H9 (cell line): ENCODE data around the gene CAMKK1. TPM values are rescaled to one million over a fixed set of nuclear protein-coding genes. Genes with fewer than 3 reads are reported as not detected.

Experiments
- DNase-seq: peaks from one replicate; pipeline ENCODE4 v3.0.0-alpha.2; 2017
- H2AFZ ChIP-seq: one replicate; pipeline ENCODE4 v1.6.1; 2013; ENCODE audit warnings: mild to moderate bottlenecking, low read length, control low read depth, moderate library complexity
- H2AK5ac ChIP-seq: 2 replicates; pipeline ENCODE4 v1.6.1; 2013; ENCODE audit warnings: low read length, control low read depth, mixed read lengths; ENCODE audit not compliant: insufficient read length
- H2BK120ac ChIP-seq: one replicate; pipeline ENCODE4 v1.6.1; 2013; ENCODE audit warnings: low read depth, mild to moderate bottlenecking, low read length, control low read depth, inconsistent platforms; ENCODE audit not compliant: poor library complexity, severe bottlenecking
- H2BK12ac ChIP-seq: 2 replicates; pipeline ENCODE4 v1.6.1; 2013; ENCODE audit warnings: low read length, control low read depth, mixed read lengths, low read depth; ENCODE audit not compliant: insufficient read length
- H2BK15ac ChIP-seq: 2 replicates; pipeline ENCODE4 v1.6.1; 2013; ENCODE audit warnings: low read depth, low read length, control low read depth
- H2BK20ac ChIP-seq: one replicate; pipeline ENCODE4 v1.6.1; 2013; ENCODE audit warnings: low read depth, mild to moderate bottlenecking, low read length, control low read depth, inconsistent platforms; ENCODE audit not compliant: poor library complexity, severe bottlenecking
- H2BK5ac ChIP-seq: 2 replicates; pipeline ENCODE4 v1.6.1; 2013; ENCODE audit warnings: low read length, control low read depth, mixed read lengths; ENCODE audit not compliant: insufficient read length
- H3K14ac ChIP-seq: 2 replicates; pipeline ENCODE4 v1.6.1; 2013; ENCODE audit warnings: low read length, control low read depth; ENCODE audit not compliant: insufficient read depth
- H3K18ac ChIP-seq: 2 replicates; pipeline ENCODE4 v1.6.1; 2013; ENCODE audit warnings: low read depth, mild to moderate bottlenecking, mixed read lengths, low read length, control low read depth; ENCODE audit not compliant: insufficient read length
- H3K23ac ChIP-seq: 2 replicates; pipeline ENCODE4 v1.6.1; 2013; ENCODE audit warnings: low read length, control low read depth, mixed read lengths, low read depth; ENCODE audit not compliant: insufficient read length
- H3K23me2 ChIP-seq: 2 replicates; pipeline ENCODE4 v1.6.1; 2013; ENCODE audit warnings: low read depth, mild to moderate bottlenecking, mixed read lengths, low read length, control low read depth; ENCODE audit not compliant: insufficient read length, poor library complexity, severe bottlenecking
- H3K27ac ChIP-seq: 2 replicates; pipeline ENCODE4 v1.5.1; 2013; ENCODE audit warnings: low read length, control low read depth, mixed read lengths, low read depth; ENCODE audit not compliant: insufficient read length
- H3K27me3 ChIP-seq: 2 replicates; pipeline ENCODE4 v1.6.1; 2013; ENCODE audit warnings: low read length, control low read depth, inconsistent platforms; ENCODE audit not compliant: insufficient read depth
- H3K4ac ChIP-seq: 2 replicates; pipeline ENCODE4 v1.6.1; 2013; ENCODE audit warnings: low read depth, mild to moderate bottlenecking, control low read depth, inconsistent platforms, low read length, moderate library complexity
- H3K4me1 ChIP-seq: 2 replicates; pipeline ENCODE4 v1.6.1; 2013; ENCODE audit warnings: low read length, control low read depth, inconsistent platforms; ENCODE audit not compliant: insufficient read depth
- H3K4me2 ChIP-seq: 2 replicates; pipeline ENCODE4 v1.6.1; 2013; ENCODE audit warnings: low read length, control low read depth, mixed read lengths; ENCODE audit not compliant: insufficient read length, insufficient read depth
- H3K56ac ChIP-seq: 2 replicates; pipeline ENCODE4 v1.6.1; 2013; ENCODE audit warnings: low read depth, mild to moderate bottlenecking, mixed read lengths, low read length, control low read depth; ENCODE audit not compliant: insufficient read length
- H3K79me1 ChIP-seq: 2 replicates; pipeline ENCODE4 v1.6.1; 2013; ENCODE audit warnings: low read depth, mild to moderate bottlenecking, moderate library complexity, low read length, control low read depth, inconsistent platforms; ENCODE audit not compliant: insufficient read depth, poor library complexity, severe bottlenecking
- H3K79me2 ChIP-seq: 2 replicates; pipeline ENCODE4 v1.6.1; 2013; ENCODE audit warnings: low read length, control low read depth, inconsistent platforms; ENCODE audit not compliant: insufficient read depth
- H3K9ac ChIP-seq: 2 replicates; pipeline ENCODE4 v1.6.1; 2013; ENCODE audit warnings: low read length, control low read depth, mixed read lengths; ENCODE audit not compliant: insufficient read length; ENCODE audit errors: extremely low read depth
- H3K9me3 ChIP-seq: one replicate; pipeline ENCODE4 v1.6.1; 2013; ENCODE audit warnings: low read depth, low read length, inconsistent platforms; ENCODE audit not compliant: control insufficient read depth
- H3T11ph ChIP-seq: one replicate; pipeline ENCODE4 v1.6.1; 2013; ENCODE audit warnings: mild to moderate bottlenecking, low read length, control low read depth, inconsistent platforms
- H4K20me1 ChIP-seq: one replicate; pipeline ENCODE4 v1.6.1; 2013; ENCODE audit not compliant: control insufficient read depth, insufficient read length, insufficient read depth
- H4K5ac ChIP-seq: 2 replicates; pipeline ENCODE4 v1.6.1; 2013; ENCODE audit warnings: low read depth, mild to moderate bottlenecking, mixed read lengths, low read length, control low read depth; ENCODE audit not compliant: insufficient read length
- H4K8ac ChIP-seq: replicated peaks from 2 replicates; pipeline ENCODE4 v1.6.1; 2013; ENCODE audit warnings: low read length, control low read depth, mixed read lengths, low read depth; ENCODE audit not compliant: insufficient read length
- H4K91ac ChIP-seq: 2 replicates; pipeline ENCODE4 v1.6.1; 2013; ENCODE audit warnings: low read depth, mild to moderate bottlenecking, moderate library complexity, mixed read lengths, low read length, control low read depth; ENCODE audit not compliant: insufficient read length
- H3K27ac Mint-ChIP-seq, 3 experiments: 2 replicates in 2 of 3; 3 replicates in 1 of 3; pipeline ENCODE4 v1.8.0; 2020 to 2021; ENCODE audit warnings: mixed read lengths in 3 of 3, mild to moderate bottlenecking in 1 of 3, moderate library complexity in 1 of 3
- H3K27me3 Mint-ChIP-seq: 2 replicates; pipeline ENCODE4 v1.8.0; 2021; ENCODE audit warnings: low read depth, mild to moderate bottlenecking, moderate library complexity, mixed read lengths
- H3K36me3 Mint-ChIP-seq, 3 experiments: 2 replicates in 2 of 3; 3 replicates in 1 of 3; pipeline ENCODE4 v1.8.0; 2020 to 2021; ENCODE audit warnings: low read depth in 3 of 3, mixed read lengths in 3 of 3; ENCODE audit not compliant: insufficient read depth in 1 of 3
- H3K4me1 Mint-ChIP-seq, 2 experiments: 2 replicates each; pipeline ENCODE4 v1.8.0; 2020; ENCODE audit warnings: mixed read lengths in 2 of 2
- H3K4me3 Mint-ChIP-seq, 2 experiments: 2 replicates in 1 of 2; 3 replicates in 1 of 2; pipeline ENCODE4 v1.8.0; 2020 to 2021; ENCODE audit warnings: mild to moderate bottlenecking in 2 of 2, mixed read lengths in 2 of 2, moderate library complexity in 1 of 2
- H3K9me3 Mint-ChIP-seq, 2 experiments: 2 replicates in 1 of 2; 3 replicates in 1 of 2; pipeline ENCODE4 v1.8.0; 2020; ENCODE audit warnings: mild to moderate bottlenecking in 2 of 2, mixed read lengths in 2 of 2, moderate library complexity in 1 of 2
- CTCF ChIP-seq: fragments of 200-600 bp; sonication (generic); conservative IDR thresholded peaks from 3 replicates; pipeline ENCODE4 v1.8.0; 2021; ENCODE audit warnings: antibody characterized with exemption, mild to moderate bottlenecking
- WGBS: extraction: QIAGEN DNeasy Blood & Tissue Kit; methylation state at CpG from one replicate; pipeline ENCODE4 v1.1.7; 2013; ENCODE audit warnings: missing lambda C conversion rate, low lambda C conversion rate, mixed read lengths; ENCODE audit not compliant: insufficient read length; ENCODE audit errors: extremely low coverage; 5-methylcytosine and 5-hydroxymethylcytosine counted together
- total RNA-seq: library from RNA; stranded (reverse); gene quantifications from 2 replicates; pipeline ENCODE4 v1.2.1, GENCODE V29; 2021

The CAMKK1 gene
- total RNA-seq, 1 experiment from 2014 or later, result 6.7 TPM

GRCh38 chr17:3821101-3821500 is 71.8 kb downstream of the CAMKK1 start:
- Histone ChIP-seq H3K9ac (no peak overlapping the region), H2AFZ (no peak overlapping the region), H4K91ac (no peak overlapping the region), H3K14ac (no peak overlapping the region), H2BK5ac (no peak overlapping the region), H4K5ac (no peak overlapping the region), H4K20me1 (no peaks in the 10 kb centered on the region), H2BK120ac (no peak overlapping the region), H4K8ac (no peak overlapping the region), H3K79me2 (no peaks in the 10 kb centered on the region), H3K18ac (no peak overlapping the region), H3K27me3 (no peaks in the 10 kb centered on the region), H3K27ac (no peak overlapping the region), H3K23me2 (no peaks in the 10 kb centered on the region), H2BK15ac (no peak overlapping the region), H3K4ac (no peak overlapping the region), H2AK5ac (no peak overlapping the region), H3K4me1 (no peaks in the 10 kb centered on the region), H3T11ph (no peak overlapping the region), H2BK12ac (no peak overlapping the region), H3K4me2 (no peak overlapping the region), H3K9me3 (no peaks in the 10 kb centered on the region), H3K56ac (no peak overlapping the region), H2BK20ac (no peak overlapping the region), H3K79me1 (no peaks in the 10 kb centered on the region), H3K23ac (no peak overlapping the region)
- Mint-ChIP-seq H3K9me3 (no peaks in the 10 kb centered on the region), H3K36me3 (peaks cover 21 to 85% (median 76%) of the 10 kb centered on the region in 3 experiments; a peak in 6 of 7 replicates), H3K4me1 (no peaks in the 10 kb centered on the region), H3K27me3 (no peaks in the 10 kb centered on the region), H3K27ac (no peak overlapping the region), H3K4me3 (no peak overlapping the region)
- no CpG with 5 or more reads among the region's 9 CpGs for WGBS
- TF ChIP-seq CTCF, result no peak
- no peak for DNase-seq
